Psoas muscle (tissue), 8 donors: ENCODE measurements around the gene LSM7. TPM values are rescaled to one million over a fixed set of nuclear protein-coding genes. Genes with fewer than 3 reads are reported as not detected.

Experiments used
- ATAC-seq, 4 donors: fragments of 200-7000 bp; cut with Tn5 transposase; one replicate each; pipeline ENCODE4 v1.9.1; 2020; ENCODE audit warnings: moderate library complexity in 3 of 4, mild to moderate bottlenecking in 2 of 4
- DNase-seq, 2 donors: peaks; one replicate each; pipeline ENCODE4 v3.0.0-alpha.2; 2020
- H3K27ac ChIP-seq: fragments of 200-600 bp; one replicate; pipeline ENCODE4 v1.8.0; 2022
- H3K27me3 ChIP-seq, 3 donors: fragments of 200-600 bp in 1 of 3; one replicate each; pipeline versions ENCODE4 v1.6.1 to v1.8.0; 2013 to 2022; ENCODE audit warnings: low read length in 2 of 3, mild to moderate bottlenecking in 2 of 3, moderate library complexity in 1 of 3; ENCODE audit not compliant: insufficient read depth in 3 of 3
- H3K36me3 ChIP-seq, 2 donors: fragments of 200-600 bp in 1 of 2; one replicate each; pipeline versions ENCODE4 v1.6.1 to v1.8.0; 2013 to 2022; ENCODE audit warnings: low read depth in 1 of 2, mild to moderate bottlenecking in 1 of 2, moderate library complexity in 1 of 2; ENCODE audit not compliant: insufficient read depth in 1 of 2
- H3K4me1 ChIP-seq: fragments of 200-600 bp; one replicate; pipeline ENCODE4 v1.8.0; 2022
- H3K4me3 ChIP-seq: fragments of 200-600 bp; one replicate; pipeline ENCODE4 v1.8.0; 2022; ENCODE audit warnings: mild to moderate bottlenecking
- H3K9me3 ChIP-seq: fragments of 200-600 bp; one replicate; pipeline ENCODE4 v1.8.0; 2022
- whole genome bisulfite sequencing, 3 donors: extraction: QIAGEN DNeasy Blood & Tissue Kit; methylation state at CpG; one replicate each; pipeline versions ENCODE4 v1.1.6 to v1.1.7; 2013; 5-methylcytosine and 5-hydroxymethylcytosine counted together
- intact Hi-C, 2 donors: fragments of 100-400 bp; cut with DNase I; formaldehyde crosslinking; loops; one replicate each; pipeline versions ENCODE4 v1.11.0 to v1.14.2; 2022
- polyA plus RNA-seq, 3 donors: library from polyadenylated mRNA; stranded (reverse); fragments of 200-250 nt; gene quantifications; one replicate each; pipeline ENCODE4 v1.2.3, GENCODE V29; 2013
- total RNA-seq, 4 donors: library from RNA; stranded (reverse); fragmentation: NEBNext Ultra II Directional in 2 of 4; extraction: Animal tissue kit (Norgen Biotek cat#: 25700) in 2 of 4; gene quantifications; one replicate each; pipeline versions ENCODE4 v1.2.1 to v1.2.4, GENCODE V29; 2021 to 2023
- TF ChIP-seq, protein P1 (sequence below): fragments of 200-600 bp; IDR thresholded peaks from one replicate; pipeline ENCODE4 v1.8.0; 2022; ENCODE audit warnings: antibody characterized with exemption
- donor health status: healthy with polysubstance abuse.
- donor health status: DM: no; HTN: no; CAD: no; lungs with moderate emphysema.
- donor health status: Bipolar disorder and iron deficiency.
- donor health status: healthy.
- donor health status: DM: yes; HTN: yes; CAD: no.
- donor health status: DM: no; HTN: no; CAD: no.
- donor health status: DM: no; HTN: no; CAD: no.
- donor health status: DM: yes; HTN: yes; CAD: no.

LSM7 gene
- total and polyA plus RNA-seq, 7 donors: 42.2 to 323 (median 89.8) TPM

DNA sequence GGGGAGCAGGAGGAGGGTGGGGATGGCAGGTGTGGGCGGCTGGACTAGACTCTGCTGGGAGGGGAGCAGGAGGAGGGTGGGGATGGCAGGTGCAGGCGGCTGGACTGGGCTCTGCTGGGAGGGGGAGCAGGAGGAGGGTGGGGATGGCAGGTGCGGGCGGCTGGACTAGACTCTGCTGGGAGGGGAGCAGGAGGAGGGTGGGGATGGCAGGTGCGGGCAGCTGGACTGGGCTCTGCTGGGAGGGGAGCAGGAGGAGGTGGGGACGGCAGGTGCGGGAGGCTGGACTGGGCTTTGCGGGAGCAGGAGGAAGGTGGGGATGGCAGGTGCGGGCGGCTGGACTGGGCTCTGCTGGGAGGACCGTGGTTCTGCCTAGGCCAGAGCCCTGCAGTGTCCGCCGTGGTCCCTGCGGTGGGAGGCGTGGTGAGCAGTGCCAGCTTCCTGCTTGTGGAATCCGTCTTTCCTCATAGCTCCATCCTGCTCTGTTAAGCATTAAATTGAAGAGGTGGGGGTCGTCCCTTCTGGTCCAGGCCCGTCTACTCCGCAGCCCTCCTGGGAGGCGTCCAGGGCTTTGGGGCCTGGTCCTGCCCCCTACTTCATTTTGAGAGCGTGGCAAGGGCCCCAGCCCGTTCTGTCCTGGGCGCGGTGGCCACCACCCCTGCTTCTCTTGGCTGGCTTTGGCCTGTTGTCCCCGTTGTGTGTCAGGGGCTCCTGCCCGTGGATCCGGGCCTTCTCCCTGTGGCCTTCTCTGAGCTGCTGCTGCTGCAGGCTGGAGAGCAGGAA is 4.8 kb upstream of the LSM7 start:
- Histone ChIP-seq H3K36me3 (peaks cover 0 to 7% of the 10 kb centered on the region in 2 donors), H3K4me3 (no peak overlapping the region), H3K9me3 (no peaks in the 10 kb centered on the region), H3K27ac (peak overlapping the region; percentile 76), H3K4me1 (peaks cover 42% of the 10 kb centered on the region), H3K27me3 (no peaks in the 10 kb centered on the region)
- DNase-seq: peak in 1 of 2 donors; percentile 53
- 40 to 60% (median 46%) methylated on average over 23 to 27 of the region's 27 CpGs for WGBS, 3 donors
- ATAC-seq: peak in 1 of 4 donors; percentile 15
- intact Hi-C loops: loop anchor here in 1 of 2 donors (5.0 kb wide), 1 partner anchor 54 kb away; no protein-coding TSS in a partner anchor
- TF ChIP-seq, protein P1, sequence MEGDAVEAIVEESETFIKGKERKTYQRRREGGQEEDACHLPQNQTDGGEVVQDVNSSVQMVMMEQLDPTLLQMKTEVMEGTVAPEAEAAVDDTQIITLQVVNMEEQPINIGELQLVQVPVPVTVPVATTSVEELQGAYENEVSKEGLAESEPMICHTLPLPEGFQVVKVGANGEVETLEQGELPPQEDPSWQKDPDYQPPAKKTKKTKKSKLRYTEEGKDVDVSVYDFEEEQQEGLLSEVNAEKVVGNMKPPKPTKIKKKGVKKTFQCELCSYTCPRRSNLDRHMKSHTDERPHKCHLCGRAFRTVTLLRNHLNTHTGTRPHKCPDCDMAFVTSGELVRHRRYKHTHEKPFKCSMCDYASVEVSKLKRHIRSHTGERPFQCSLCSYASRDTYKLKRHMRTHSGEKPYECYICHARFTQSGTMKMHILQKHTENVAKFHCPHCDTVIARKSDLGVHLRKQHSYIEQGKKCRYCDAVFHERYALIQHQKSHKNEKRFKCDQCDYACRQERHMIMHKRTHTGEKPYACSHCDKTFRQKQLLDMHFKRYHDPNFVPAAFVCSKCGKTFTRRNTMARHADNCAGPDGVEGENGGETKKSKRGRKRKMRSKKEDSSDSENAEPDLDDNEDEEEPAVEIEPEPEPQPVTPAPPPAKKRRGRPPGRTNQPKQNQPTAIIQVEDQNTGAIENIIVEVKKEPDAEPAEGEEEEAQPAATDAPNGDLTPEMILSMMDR: no peak

- TF ChIP-seq, protein P1: no peak
- peak in 1 of 2 donors; percentile 59 for DNase-seq
- Histone ChIP-seq H3K27me3 (no peaks in the 10 kb centered on the region), H3K9me3 (no peaks in the 10 kb centered on the region), H3K27ac (peak overlapping the region; percentile 84), H3K36me3 (peaks cover 0 to 4% of the 10 kb centered on the region in 2 donors), H3K4me3 (peak overlapping the region; percentile 93), H3K4me1 (peaks cover 45% of the 10 kb centered on the region)
- intact Hi-C loops: loop anchor here in 1 of 2 donors (5.0 kb wide), 1 partner anchor 55 kb away; no protein-coding TSS in a partner anchor
- 20 to 44% (median 22%) methylated on average over 14 to 17 of the region's 17 CpGs for WGBS, 3 donors
- peak in 1 of 4 donors; percentile 13 for ATAC-seq
These were observed 4.1 kb upstream of the LSM7 start for GRCh38 chr19:2332341-2333026.

- peaks cover 0 to 4% of the 10 kb centered on the region in 2 donors for H3K36me3 ChIP-seq
- no peaks in the 10 kb centered on the region for H3K9me3 ChIP-seq
- peak overlapping the region; percentile 84 for H3K27ac ChIP-seq
- DNase-seq (peak in 1 of 2 donors; percentile 51), ATAC-seq (no peak)
- intact Hi-C loops: loop anchor here in 1 of 2 donors (5.0 kb wide), 1 partner anchor 56 kb away; no protein-coding TSS in a partner anchor
- TF ChIP-seq, protein P1: no peak
- H3K4me3 ChIP-seq: peak overlapping the region; percentile 93
- 64 to 72% (median 67%) methylated on average over 11 to 12 of the region's 12 CpGs for WGBS, 3 donors
- H3K4me1 ChIP-seq: peaks cover 53% of the 10 kb centered on the region
- no peaks in the 10 kb centered on the region for H3K27me3 ChIP-seq
These were observed 3.3 kb upstream of the LSM7 start for GRCh38 chr19:2331601-2332246.

GRCh38 chr19:2330632-2331284 is 2.4 kb upstream of the LSM7 start:
- Histone ChIP-seq H3K27ac (peak overlapping the region; percentile 84), H3K9me3 (no peaks in the 10 kb centered on the region), H3K27me3 (no peaks in the 10 kb centered on the region), H3K4me1 (peaks cover 53% of the 10 kb centered on the region), H3K36me3 (peaks cover 0 to 6% of the 10 kb centered on the region in 2 donors), H3K4me3 (peak overlapping the region; percentile 93)
- intact Hi-C loops: loop anchor here in 1 of 2 donors (5.0 kb wide), 1 partner anchor 57 kb away; no protein-coding TSS in a partner anchor
- TF ChIP-seq, protein P1: no peak
- ATAC-seq (peak; percentile 83 to 86 (median 84)), DNase-seq (peak; percentile 56 to 88)
- WGBS, 3 donors: 30 to 52% (median 34%) methylated on average over 20 of the region's 20 CpGs
